K562 (cell line): ENCODE data around the gene GJC2. TPM values are rescaled to one million over a fixed set of nuclear protein-coding genes. Genes with fewer than 3 reads are reported as not detected.
A peak's percentile ranks its signal among the peaks of the same experiment; 100 is the strongest.

ENCODE experiments used
- ADNP ChIP-seq: fragments of 200-800 bp; sonication (Bioruptor generic); IDR thresholded peaks from 2 replicates; pipeline ENCODE4 v1.6.1; 2016; ENCODE audit warnings: missing genetic modification characterization, missing compliant biosample characterization
- CBX8 ChIP-seq: fragments of 200-600 bp; sonication (generic); IDR thresholded peaks from 2 replicates; pipeline ENCODE4 v1.6.1; 2012; ENCODE audit warnings: borderline replicate concordance, mixed run types, low read depth, mild to moderate bottlenecking, moderate library complexity, mixed read lengths, low read length, control low read depth, inconsistent platforms; ENCODE audit not compliant: poor library complexity, severe bottlenecking; ENCODE audit errors: extremely low read depth
- E2F8 ChIP-seq: fragments of 450-650 bp; IDR thresholded peaks from 2 replicates; pipeline ENCODE4 v1.7.1; 2018; ENCODE audit warnings: mild to moderate bottlenecking, low read depth; ENCODE audit not compliant: partially characterized antibody
- MCM5 ChIP-seq: fragments of 450-650 bp; IDR thresholded peaks from 2 replicates; pipeline ENCODE4 v1.6.1; 2016; ENCODE audit warnings: low read depth
- NCOR1 ChIP-seq: fragments of 450-650 bp; IDR thresholded peaks from 2 replicates; pipeline ENCODE4 v1.6.1; 2016; ENCODE audit warnings: mild to moderate bottlenecking, moderate library complexity
- PRDM10 ChIP-seq: fragments of 450-650 bp; IDR thresholded peaks from 2 replicates; pipeline ENCODE4 v1.6.1; 2018; ENCODE audit not compliant: partially characterized antibody
- RB1 ChIP-seq: fragments of 450-650 bp; IDR thresholded peaks from 2 replicates; pipeline ENCODE4 v1.6.1; 2017; ENCODE audit warnings: low read depth, mild to moderate bottlenecking
- RFX1 ChIP-seq: fragments of 450-650 bp; IDR thresholded peaks from 2 replicates; pipeline ENCODE4 v1.6.1; 2016; ENCODE audit warnings: mild to moderate bottlenecking, moderate library complexity
- TSHZ1 ChIP-seq: fragments of 250-450 bp; sonication (Bioruptor Pico); IDR thresholded peaks from 2 replicates; pipeline ENCODE4 v1.4.0; 2020; ENCODE audit warnings: mild to moderate bottlenecking, moderate library complexity
- ZBTB11 ChIP-seq, 3 experiments: fragments of 200-800 bp in 1 of 3; fragments of 250-450 bp in 1 of 3; fragments of 450-650 bp in 1 of 3; sonication (Bioruptor Pico) in 1 of 3; sonication (Bioruptor generic) in 1 of 3; formaldehyde crosslinking in 1 of 3; IDR thresholded peaks; 2 replicates each; pipeline versions ENCODE4 v1.6.1 to v1.8.0; 2016 to 2022; ENCODE audit warnings: mild to moderate bottlenecking in 2 of 3, missing genetic modification characterization in 2 of 3, missing compliant biosample characterization in 1 of 3, moderate library complexity in 1 of 3
- ZEB2 ChIP-seq: fragments of 450-650 bp; IDR thresholded peaks from 2 replicates; pipeline ENCODE4 v1.6.1; 2016
- ZNF124 ChIP-seq: sonication (generic); formaldehyde crosslinking; IDR thresholded peaks from 2 replicates; pipeline ENCODE4 v1.8.1; 2022; ENCODE audit warnings: missing genetic modification reagents
- polyA plus RNA-seq, 8 experiments: library from polyadenylated mRNA; depleted of rRNA in 4 of 8; stranded (reverse) in 5 of 8; unstranded in 3 of 8; fragments of >200 nt; fragmentation: Nextera tagmentation in 2 of 8; fragmentation: Illumina TruSeq in 1 of 8; extraction: Ambion mirVana in 2 of 8; extraction: Trizol in 1 of 8; gene quantifications; 2 replicates each; pipeline versions ENCODE4 v1.2.1 to v1.2.3, GENCODE V29; 2011 to 2014; ENCODE audit warnings: inconsistent platforms in 1 of 8, missing spikeins in 1 of 8
- total RNA-seq, 7 experiments: library from RNA; depleted of rRNA in 6 of 7; stranded (reverse); fragments of >200 nt in 6 of 7; fragmentation: Illumina TruSeq in 2 of 7; extraction: Trizol in 2 of 7; gene quantifications; 2 replicates each; pipeline versions ENCODE4 v1.2.1 to v1.2.3, GENCODE V29; 2011 to 2021; ENCODE audit warnings: low replicate concordance in 1 of 7

The GJC2 gene
- total and polyA plus RNA-seq, 9 of the 15 experiments (the other 6 are each of a cell fraction or from before 2014, with no cell fraction given): 0.03 to 0.62 (median 0.11) TPM; not detected in 2

GRCh38 chr1:228165372-228166169, 15.8 kb downstream of the GJC2 start, which contains the start of gene IBA57 (continued):
- TF ChIP-seq TSHZ1 (CRISPR knock-in tag): 0 out of 2 replicates have a peak, but pooled peaks have one; percentile 26
- no peak for TF ChIP-seq ZEB2
- TF ChIP-seq ADNP (tag): no peak
- TF ChIP-seq E2F8: peak; percentile 57
- no peak for TF ChIP-seq RFX1
- TF ChIP-seq ZBTB11 (CRISPR knock-in tag; IDR thresholded peaks at IDR 0.05): peak in 2 of 3 experiments; percentile 63 to 81; a peak in 3 of 6 replicates
- peak; percentile 50 for TF ChIP-seq NCOR1
- TF ChIP-seq CBX8: no peak
- TF ChIP-seq PRDM10: peak; percentile 66
- TF ChIP-seq ZNF124 (CRISPR knock-in tag): 0 out of 2 replicates have a peak, but pooled peaks have one; percentile 63
- TF ChIP-seq RB1: peak; percentile 99
- no peak for TF ChIP-seq MCM5
